ENCODE data around the gene LHCGR.

The LHCGR gene

GRCh38 chr2:48693066-48693465 lies 62.5 kb downstream of the LHCGR start:
- TF ChIP-seq ZNF26 (tag by site-specific recombination; IDR thresholded peaks at IDR 0.05) (no peak), ZNF211 (tag by site-specific recombination; IDR thresholded peaks at IDR 0.05; ENCODE audit: low read depth) (no peak), ZNF560 (tag by site-specific recombination; IDR thresholded peaks at IDR 0.05; ENCODE audit: borderline replicate concordance) (no peak), ZBTB20 (tag by site-specific recombination; IDR thresholded peaks at IDR 0.05) (no peak), ZNF692 (tag by site-specific recombination; IDR thresholded peaks at IDR 0.05) (no peak), ZEB2 (tag by site-specific recombination; IDR thresholded peaks at IDR 0.05) (no peak), BCL11B (tag by site-specific recombination; IDR thresholded peaks at IDR 0.05; ENCODE audit: low read depth) (no peak), ZNF426 (tag by site-specific recombination; IDR thresholded peaks at IDR 0.05) (no peak), ZNF280D (tag by site-specific recombination; IDR thresholded peaks at IDR 0.05) (no peak)
- no peaks in the 10 kb centered on the region for H3K36me3 ChIP-seq (ENCODE audit: control insufficient read depth in 2 of 2, insufficient read depth in 1 of 2, low read length in 2 of 2)
- no peak overlapping the region for H3K4me3 ChIP-seq (ENCODE audit: low read depth, low read length)
- ChIA-PET CTCF (no interaction called here), POLR2A (no interaction called here)
- no peaks in the 10 kb centered on the region for H3K9me3 ChIP-seq (ENCODE audit: control insufficient read depth, insufficient read depth, low read depth, low read length)
- no peaks in the 10 kb centered on the region for H3K4me1 ChIP-seq (ENCODE audit: control insufficient read depth, insufficient read depth, low read length)
- H3K27ac ChIP-seq (ENCODE audit: extremely low read depth, low read depth, low read length): no peak overlapping the region

GRCh38 chr2:48691935-48692691 lies 63.4 kb downstream of the LHCGR start:
- H3K27ac ChIP-seq (ENCODE audit: extremely low read depth, low read depth, low read length): no peak overlapping the region
- ChIA-PET CTCF (no interaction called here), POLR2A (no interaction called here)

More at GRCh38 chr2:48691935-48692691, 63.4 kb downstream of the LHCGR start:
- no peaks in the 10 kb centered on the region for H3K9me3 ChIP-seq (ENCODE audit: control insufficient read depth, insufficient read depth, low read depth, low read length)
- no peaks in the 10 kb centered on the region for H3K4me1 ChIP-seq (ENCODE audit: control insufficient read depth, insufficient read depth, low read length)
- 0 out of 2 replicates have a peak, but pooled peaks have one; percentile 61 for TF ChIP-seq MEIS1 (CRISPR knock-in tag; IDR thresholded peaks at IDR 0.05; ENCODE audit: borderline replicate concordance)
- TF ChIP-seq CTCF (tag by site-specific recombination; IDR thresholded peaks at IDR 0.05): no peak
- no peaks in the 10 kb centered on the region for H3K36me3 ChIP-seq (ENCODE audit: control insufficient read depth in 2 of 2, insufficient read depth in 1 of 2, low read length in 2 of 2)
- H3K4me3 ChIP-seq (ENCODE audit: low read depth, low read length): no peak overlapping the region

Measured in HEK293 (cell line).